Loucy (cell line): Measurements from ENCODE around the gene KIF2A.

Experiments used
- H2AFZ ChIP-seq: fragments of 200-600 bp; sonication (generic); 2 replicates; pipeline ENCODE4 v1.6.0; 2016; ENCODE audit warnings: antibody characterized with exemption, mild to moderate bottlenecking, low read length, moderate library complexity
- H3F3A ChIP-seq: fragments of 200-600 bp; 2 replicates; pipeline ENCODE4 v1.6.0; 2016; ENCODE audit warnings: antibody characterized with exemption, low read depth, mild to moderate bottlenecking
- H3K27me3 ChIP-seq: fragments of 200-600 bp; sonication (generic); 2 replicates; pipeline ENCODE4 v1.6.1; 2014; ENCODE audit warnings: low read length, mild to moderate bottlenecking; ENCODE audit not compliant: insufficient read depth, poor library complexity, severe bottlenecking
- H3K36me3 ChIP-seq: fragments of 200-600 bp; sonication (generic); 2 replicates; pipeline ENCODE4 v1.6.1; 2016; ENCODE audit warnings: low read length; ENCODE audit not compliant: insufficient read depth
- H3K4me1 ChIP-seq: fragments of 200-600 bp; sonication (generic); 2 replicates; pipeline ENCODE4 v1.5.1; 2014; ENCODE audit warnings: low read length, mild to moderate bottlenecking; ENCODE audit not compliant: insufficient read depth, poor library complexity, severe bottlenecking
- H3K4me2 ChIP-seq: fragments of 200-600 bp; sonication (generic); 2 replicates; pipeline ENCODE4 v1.6.0; 2014; ENCODE audit warnings: antibody characterized with exemption, low read length, low read depth, mild to moderate bottlenecking; ENCODE audit not compliant: poor library complexity, severe bottlenecking
- H3K4me3 ChIP-seq: fragments of 200-600 bp; sonication (generic); 2 replicates; pipeline ENCODE4 v1.5.1; 2014; ENCODE audit warnings: low read length, mild to moderate bottlenecking, mixed read lengths; ENCODE audit not compliant: poor library complexity, severe bottlenecking
- H3K79me2 ChIP-seq: fragments of 200-600 bp; sonication (generic); 2 replicates; pipeline ENCODE4 v1.6.1; 2014; ENCODE audit warnings: low read length; ENCODE audit not compliant: insufficient read depth
- H3K9ac ChIP-seq: fragments of 200-600 bp; sonication (generic); 2 replicates; pipeline ENCODE4 v1.6.0; 2014; ENCODE audit warnings: mild to moderate bottlenecking, low read depth, low read length, moderate library complexity; ENCODE audit not compliant: poor library complexity, severe bottlenecking
- H3K9me2 ChIP-seq: fragments of 200-600 bp; sonication (generic); replicated peaks from 2 replicates; pipeline ENCODE4 v1.6.1; 2016; ENCODE audit warnings: low read depth, low read length, mixed read lengths
- H3K9me3 ChIP-seq: fragments of 200-600 bp; sonication (generic); 2 replicates; pipeline ENCODE4 v1.6.1; 2014; ENCODE audit warnings: mild to moderate bottlenecking, antibody characterized with exemption, low read length, low read depth; ENCODE audit not compliant: insufficient read depth
- H4K20me1 ChIP-seq: fragments of 200-600 bp; sonication (generic); 2 replicates; pipeline ENCODE4 v1.6.0; 2014; ENCODE audit warnings: antibody characterized with exemption, low read length, mild to moderate bottlenecking; ENCODE audit not compliant: insufficient read depth, poor library complexity, severe bottlenecking
- CTCF ChIP-seq: fragments of 200-600 bp; sonication (generic); conservative IDR thresholded peaks from 2 replicates; pipeline ENCODE4 v1.5.1; 2014; ENCODE audit warnings: mild to moderate bottlenecking, antibody characterized with exemption, low read length
- EZH2phosphoT487 ChIP-seq: fragments of 200-600 bp; IDR thresholded peaks from 2 replicates; pipeline ENCODE4 v1.6.1; 2018; ENCODE audit warnings: antibody characterized with exemption, mild to moderate bottlenecking, moderate library complexity, borderline replicate concordance

KIF2A gene

GRCh38 chr5:62259699-62260250 lies 46.2 kb upstream of the KIF2A start:
- H3K9me3 ChIP-seq: no peaks in the 10 kb centered on the region
- no peaks in the 10 kb centered on the region for H3K36me3 ChIP-seq
- H3F3A ChIP-seq: no peaks in the 10 kb centered on the region; the same call in 1 of the 2 replicates
- H3K9me2 ChIP-seq: no peaks in the 10 kb centered on the region
- peaks cover 34% of the 10 kb centered on the region for H3K4me1 ChIP-seq
- no peak overlapping the region for H3K4me3 ChIP-seq
- no peaks in the 10 kb centered on the region for H3K79me2 ChIP-seq
- H3K4me2 ChIP-seq: no peak overlapping the region
- no peak overlapping the region for H3K9ac ChIP-seq
- H2AFZ ChIP-seq: no peak overlapping the region
- no peaks in the 10 kb centered on the region for H4K20me1 ChIP-seq
- TF ChIP-seq CTCF (no peak), EZH2phosphoT487 (no peak)
- H3K27me3 ChIP-seq: no peaks in the 10 kb centered on the region

- Histone ChIP-seq H3K9me3 (no peaks in the 10 kb centered on the region), H3F3A (no peaks in the 10 kb centered on the region; the same call in 1 of the 2 replicates), H4K20me1 (no peaks in the 10 kb centered on the region), H3K4me3 (no peak overlapping the region), H3K4me1 (peaks cover 34% of the 10 kb centered on the region), H3K27me3 (no peaks in the 10 kb centered on the region), H3K79me2 (no peaks in the 10 kb centered on the region), H2AFZ (no peak overlapping the region), H3K36me3 (no peaks in the 10 kb centered on the region), H3K4me2 (peak overlapping the region; percentile 13), H3K9me2 (no peaks in the 10 kb centered on the region), H3K9ac (no peak overlapping the region)
- TF ChIP-seq CTCF (no peak), EZH2phosphoT487 (no peak)
Observed at GRCh38 chr5:62260513-62260912, 45.5 kb upstream of the KIF2A start.

GRCh38 chr5:62263401-62263800 lies 42.6 kb upstream of the KIF2A start:
- Histone ChIP-seq H3K4me1 (peaks cover 25% of the 10 kb centered on the region), H3K79me2 (no peaks in the 10 kb centered on the region), H4K20me1 (no peaks in the 10 kb centered on the region), H3K9me3 (no peaks in the 10 kb centered on the region), H3K9me2 (no peaks in the 10 kb centered on the region), H3F3A (no peaks in the 10 kb centered on the region), H3K9ac (no peak overlapping the region), H3K4me2 (no peak overlapping the region), H2AFZ (no peak overlapping the region), H3K36me3 (no peaks in the 10 kb centered on the region), H3K4me3 (no peak overlapping the region), H3K27me3 (no peaks in the 10 kb centered on the region)
- TF ChIP-seq EZH2phosphoT487 (no peak), CTCF (no peak)
